Endometrial microvascular endothelial cells (primary cell): ENCODE measurements around the gene PLEKHG5. TPM values are rescaled to one million over a fixed set of nuclear protein-coding genes. Genes with fewer than 3 reads are reported as not detected.

ENCODE experiments used
- in situ Hi-C: cut with HindIII; loops from 2 replicates; pipeline ENCODE4 v1.10.0; 2017; ENCODE audit warnings: low sequenced_read_pairs, low pct_unique_long_range_greater_than_20kb; ENCODE audit errors: inconsistent ontology term
- total RNA-seq: library from RNA; depleted of rRNA; stranded (reverse); fragments of >200 nt; gene quantifications from one replicate; pipeline ENCODE4 v1.2.3, GENCODE V29; 2015; ENCODE audit errors: inconsistent ontology term

PLEKHG5 gene
- total RNA-seq, 1 donor from 2014 or later: 27.6 TPM

- in situ Hi-C loops: no loop called here
Measured at GRCh38 chr1:6511056-6511455, 19.6 kb upstream of the PLEKHG5 start.

- in situ Hi-C loops: no loop called here
Measured at GRCh38 chr1:6510493-6510892, 19.0 kb upstream of the PLEKHG5 start.

GRCh38 chr1:6509919-6510291, 18.4 kb upstream of the PLEKHG5 start:
- in situ Hi-C loops: no loop called here

- in situ Hi-C loops: no loop called here
Measured at GRCh38 chr1:6509220-6509918, 17.9 kb upstream of the PLEKHG5 start.

- in situ Hi-C loops: no loop called here
Measured at GRCh38 chr1:6508816-6509189, 17.3 kb upstream of the PLEKHG5 start.

GRCh38 chr1:6508154-6508815, 16.8 kb upstream of the PLEKHG5 start:
- in situ Hi-C loops: no loop called here

- in situ Hi-C loops: no loop called here
Measured at GRCh38 chr1:6507461-6507911, 16.0 kb upstream of the PLEKHG5 start.

GRCh38 chr1:6507037-6507428, 15.6 kb upstream of the PLEKHG5 start:
- in situ Hi-C loops: no loop called here

- in situ Hi-C loops: no loop called here
Measured at GRCh38 chr1:6506210-6507036, 15.0 kb upstream of the PLEKHG5 start.

GRCh38 chr1:6505367-6506209, 14.1 kb upstream of the PLEKHG5 start:
- in situ Hi-C loops: no loop called here

GRCh38 chr1:6504887-6505286, 13.4 kb upstream of the PLEKHG5 start:
- in situ Hi-C loops: no loop called here

GRCh38 chr1:6503884-6504602, 12.6 kb upstream of the PLEKHG5 start:
- in situ Hi-C loops: no loop called here

- in situ Hi-C loops: no loop called here
Measured at GRCh38 chr1:6502000-6502891, 10.8 kb upstream of the PLEKHG5 start.

- in situ Hi-C loops: no loop called here
Measured at GRCh38 chr1:6501279-6501813, 9.9 kb upstream of the PLEKHG5 start.

GRCh38 chr1:6500544-6501278, 9.2 kb upstream of the PLEKHG5 start:
- in situ Hi-C loops: no loop called here

- in situ Hi-C loops: no loop called here
Measured at GRCh38 chr1:6499296-6499695, 7.8 kb upstream of the PLEKHG5 start.
